ENCODE results near the gene DAB2IP. TPM values are rescaled to one million over a fixed set of nuclear protein-coding genes. Genes with fewer than 3 reads are reported as not detected.

Gene DAB2IP
- total RNA-seq, 1 experiment from 2014 or later: 52.6 TPM

DNA sequence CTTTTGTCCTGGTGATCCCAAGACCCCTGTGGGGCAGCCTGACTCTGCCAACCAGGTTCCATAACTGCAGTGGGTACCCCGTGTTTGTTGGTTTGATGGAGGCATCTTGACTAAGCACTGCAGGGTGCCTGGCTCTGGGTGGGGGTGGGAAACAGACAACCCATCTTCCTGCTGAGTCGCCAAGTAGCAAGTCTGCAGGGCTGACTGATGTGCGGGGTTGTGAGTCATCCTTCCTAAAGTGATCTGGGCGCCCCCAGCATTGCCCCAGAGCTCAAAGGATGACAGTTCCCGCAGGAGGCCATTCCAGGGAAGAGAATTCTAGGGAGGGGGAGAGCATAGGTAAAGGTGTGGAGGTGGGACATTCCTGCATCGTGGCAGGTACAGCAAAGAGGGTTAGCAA is 23.5 kb downstream of the DAB2IP start:
- Mint-ChIP-seq H3K4me3 (no peak overlapping the region), H3K9me3 (0 out of 2 replicates have a peak, but pooled peaks cover 2% of the 10 kb centered on the region), H3K27me3 (ENCODE audit: low read depth) (no peaks in the 10 kb centered on the region), H3K27ac (no peak overlapping the region), H3K36me3 (peaks cover 4% of the 10 kb centered on the region), H3K4me1 (peaks cover 14% of the 10 kb centered on the region)
- ATAC-seq: peak; percentile 74
- no peak for DNase-seq (ENCODE audit: low spot score)
- ChIA-PET CTCF (interaction anchor here (0.5 to 3.2 kb wide), 6 partner anchors 9 to 279 kb away, joined by 3 to 30 read pairs (median 4); no protein-coding TSS in a partner anchor), POLR2A (no interaction called here)
- no peak for TF ChIP-seq CREB1 (CRISPR knock-in tag; IDR thresholded peaks at IDR 0.05)
- TF ChIP-seq ZNF317 (CRISPR knock-in tag; IDR thresholded peaks at IDR 0.05; ENCODE audit: borderline replicate concordance, low read depth): no peak

DNA sequence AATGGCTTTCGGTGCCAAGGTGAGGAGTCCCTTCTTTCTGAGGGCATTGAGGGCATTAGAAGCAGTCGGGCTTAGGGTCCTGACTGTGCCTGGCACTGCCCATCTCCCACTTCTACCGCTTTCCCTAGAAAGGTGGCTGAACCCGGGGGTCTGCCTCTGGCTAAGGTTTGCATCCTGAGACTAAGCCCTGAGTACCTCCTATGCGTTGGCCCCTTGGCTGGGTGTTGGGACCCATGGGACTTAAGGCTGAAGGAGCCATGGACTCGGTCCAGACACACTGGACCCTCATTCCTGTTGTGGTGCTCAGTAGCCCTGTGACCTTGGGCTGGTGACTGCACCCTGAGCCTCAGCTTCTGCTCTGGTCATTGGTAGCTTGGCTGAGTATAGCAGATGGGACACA is 23.9 kb downstream of the DAB2IP start:
- no peak for ATAC-seq
- POLR2A ChIA-PET: no interaction called here
- peaks cover 14% of the 10 kb centered on the region for H3K4me1 Mint-ChIP-seq
- no peak for DNase-seq (ENCODE audit: low spot score)
- TF ChIP-seq NFYB (CRISPR knock-in tag; conservative IDR thresholded peaks at IDR 0.05; ENCODE audit: low read depth) (no peak), ZNF396 (CRISPR knock-in tag; IDR thresholded peaks at IDR 0.05; ENCODE audit: borderline replicate concordance) (no peak), ZNF219 (CRISPR knock-in tag; IDR thresholded peaks at IDR 0.05; ENCODE audit: borderline replicate concordance) (no peak), ZNF317 (CRISPR knock-in tag; IDR thresholded peaks at IDR 0.05; ENCODE audit: borderline replicate concordance, low read depth) (no peak), ZNF423 (CRISPR knock-in tag; IDR thresholded peaks at IDR 0.05) (no peak), ZNF671 (CRISPR knock-in tag; IDR thresholded peaks at IDR 0.05) (no peak), TP53 (CRISPR knock-in tag; IDR thresholded peaks at IDR 0.05) (no peak), SP1 (CRISPR knock-in tag; conservative IDR thresholded peaks at IDR 0.05) (no peak), FOXJ3 (CRISPR knock-in tag; IDR thresholded peaks at IDR 0.05; ENCODE audit: borderline replicate concordance) (no peak), NFE2L1 (CRISPR knock-in tag; IDR thresholded peaks at IDR 0.05) (no peak)
- TF ChIP-seq, protein P1, sequence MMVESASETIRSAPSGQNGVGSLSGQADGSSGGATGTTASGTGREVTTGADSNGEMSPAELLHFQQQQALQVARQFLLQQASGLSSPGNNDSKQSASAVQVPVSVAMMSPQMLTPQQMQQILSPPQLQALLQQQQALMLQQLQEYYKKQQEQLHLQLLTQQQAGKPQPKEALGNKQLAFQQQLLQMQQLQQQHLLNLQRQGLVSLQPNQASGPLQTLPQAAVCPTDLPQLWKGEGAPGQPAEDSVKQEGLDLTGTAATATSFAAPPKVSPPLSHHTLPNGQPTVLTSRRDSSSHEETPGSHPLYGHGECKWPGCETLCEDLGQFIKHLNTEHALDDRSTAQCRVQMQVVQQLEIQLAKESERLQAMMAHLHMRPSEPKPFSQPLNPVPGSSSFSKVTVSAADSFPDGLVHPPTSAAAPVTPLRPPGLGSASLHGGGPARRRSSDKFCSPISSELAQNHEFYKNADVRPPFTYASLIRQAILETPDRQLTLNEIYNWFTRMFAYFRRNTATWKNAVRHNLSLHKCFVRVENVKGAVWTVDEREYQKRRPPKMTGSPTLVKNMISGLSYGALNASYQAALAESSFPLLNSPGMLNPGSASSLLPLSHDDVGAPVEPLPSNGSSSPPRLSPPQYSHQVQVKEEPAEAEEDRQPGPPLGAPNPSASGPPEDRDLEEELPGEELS (CRISPR knock-in tag; IDR thresholded peaks at IDR 0.05): no peak
- TF ChIP-seq, protein P2, sequence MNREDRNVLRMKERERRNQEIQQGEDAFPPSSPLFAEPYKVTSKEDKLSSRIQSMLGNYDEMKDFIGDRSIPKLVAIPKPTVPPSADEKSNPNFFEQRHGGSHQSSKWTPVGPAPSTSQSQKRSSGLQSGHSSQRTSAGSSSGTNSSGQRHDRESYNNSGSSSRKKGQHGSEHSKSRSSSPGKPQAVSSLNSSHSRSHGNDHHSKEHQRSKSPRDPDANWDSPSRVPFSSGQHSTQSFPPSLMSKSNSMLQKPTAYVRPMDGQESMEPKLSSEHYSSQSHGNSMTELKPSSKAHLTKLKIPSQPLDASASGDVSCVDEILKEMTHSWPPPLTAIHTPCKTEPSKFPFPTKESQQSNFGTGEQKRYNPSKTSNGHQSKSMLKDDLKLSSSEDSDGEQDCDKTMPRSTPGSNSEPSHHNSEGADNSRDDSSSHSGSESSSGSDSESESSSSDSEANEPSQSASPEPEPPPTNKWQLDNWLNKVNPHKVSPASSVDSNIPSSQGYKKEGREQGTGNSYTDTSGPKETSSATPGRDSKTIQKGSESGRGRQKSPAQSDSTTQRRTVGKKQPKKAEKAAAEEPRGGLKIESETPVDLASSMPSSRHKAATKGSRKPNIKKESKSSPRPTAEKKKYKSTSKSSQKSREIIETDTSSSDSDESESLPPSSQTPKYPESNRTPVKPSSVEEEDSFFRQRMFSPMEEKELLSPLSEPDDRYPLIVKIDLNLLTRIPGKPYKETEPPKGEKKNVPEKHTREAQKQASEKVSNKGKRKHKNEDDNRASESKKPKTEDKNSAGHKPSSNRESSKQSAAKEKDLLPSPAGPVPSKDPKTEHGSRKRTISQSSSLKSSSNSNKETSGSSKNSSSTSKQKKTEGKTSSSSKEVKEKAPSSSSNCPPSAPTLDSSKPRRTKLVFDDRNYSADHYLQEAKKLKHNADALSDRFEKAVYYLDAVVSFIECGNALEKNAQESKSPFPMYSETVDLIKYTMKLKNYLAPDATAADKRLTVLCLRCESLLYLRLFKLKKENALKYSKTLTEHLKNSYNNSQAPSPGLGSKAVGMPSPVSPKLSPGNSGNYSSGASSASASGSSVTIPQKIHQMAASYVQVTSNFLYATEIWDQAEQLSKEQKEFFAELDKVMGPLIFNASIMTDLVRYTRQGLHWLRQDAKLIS (CRISPR knock-in tag; IDR thresholded peaks at IDR 0.05; ENCODE audit: borderline replicate concordance): no peak
- TF ChIP-seq, protein P3, sequence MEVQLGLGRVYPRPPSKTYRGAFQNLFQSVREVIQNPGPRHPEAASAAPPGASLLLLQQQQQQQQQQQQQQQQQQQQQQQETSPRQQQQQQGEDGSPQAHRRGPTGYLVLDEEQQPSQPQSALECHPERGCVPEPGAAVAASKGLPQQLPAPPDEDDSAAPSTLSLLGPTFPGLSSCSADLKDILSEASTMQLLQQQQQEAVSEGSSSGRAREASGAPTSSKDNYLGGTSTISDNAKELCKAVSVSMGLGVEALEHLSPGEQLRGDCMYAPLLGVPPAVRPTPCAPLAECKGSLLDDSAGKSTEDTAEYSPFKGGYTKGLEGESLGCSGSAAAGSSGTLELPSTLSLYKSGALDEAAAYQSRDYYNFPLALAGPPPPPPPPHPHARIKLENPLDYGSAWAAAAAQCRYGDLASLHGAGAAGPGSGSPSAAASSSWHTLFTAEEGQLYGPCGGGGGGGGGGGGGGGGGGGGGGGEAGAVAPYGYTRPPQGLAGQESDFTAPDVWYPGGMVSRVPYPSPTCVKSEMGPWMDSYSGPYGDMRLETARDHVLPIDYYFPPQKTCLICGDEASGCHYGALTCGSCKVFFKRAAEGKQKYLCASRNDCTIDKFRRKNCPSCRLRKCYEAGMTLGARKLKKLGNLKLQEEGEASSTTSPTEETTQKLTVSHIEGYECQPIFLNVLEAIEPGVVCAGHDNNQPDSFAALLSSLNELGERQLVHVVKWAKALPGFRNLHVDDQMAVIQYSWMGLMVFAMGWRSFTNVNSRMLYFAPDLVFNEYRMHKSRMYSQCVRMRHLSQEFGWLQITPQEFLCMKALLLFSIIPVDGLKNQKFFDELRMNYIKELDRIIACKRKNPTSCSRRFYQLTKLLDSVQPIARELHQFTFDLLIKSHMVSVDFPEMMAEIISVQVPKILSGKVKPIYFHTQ (CRISPR knock-in tag; IDR thresholded peaks at IDR 0.05): no peak
- TF ChIP-seq, protein P4, sequence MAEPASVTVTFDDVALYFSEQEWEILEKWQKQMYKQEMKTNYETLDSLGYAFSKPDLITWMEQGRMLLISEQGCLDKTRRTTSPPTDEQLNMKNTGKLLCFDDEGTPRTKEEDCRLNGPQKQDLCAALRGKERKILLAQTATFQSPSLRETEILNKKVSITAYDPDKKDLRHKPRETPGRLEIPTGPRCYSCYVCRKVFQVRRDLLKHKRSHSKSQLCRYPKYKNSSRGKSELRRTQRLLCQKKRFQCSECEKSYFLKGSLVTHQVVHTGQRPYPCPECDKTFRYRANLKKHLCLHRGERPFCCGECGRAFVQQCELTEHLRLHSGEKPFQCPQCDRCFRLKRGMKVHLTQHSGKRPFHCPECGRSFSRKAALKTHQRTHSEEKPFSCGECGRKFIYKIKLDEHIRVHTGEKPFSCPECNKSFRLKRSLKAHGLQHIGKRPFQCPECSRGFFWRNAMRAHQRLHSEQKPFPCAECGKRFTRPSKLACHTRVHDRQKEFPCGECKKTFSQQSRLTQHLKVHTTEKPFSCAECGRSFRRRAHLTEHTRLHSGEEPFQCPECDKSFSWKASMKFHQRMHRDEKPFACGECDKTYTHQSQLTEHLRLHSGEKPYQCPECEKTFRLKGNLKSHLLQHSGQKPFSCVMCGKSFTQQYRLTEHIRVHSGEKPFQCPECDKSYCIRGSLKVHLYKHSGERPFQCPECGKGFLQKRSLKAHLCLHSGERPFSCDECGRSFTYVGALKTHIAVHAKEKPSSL (CRISPR knock-in tag; conservative IDR thresholded peaks at IDR 0.05): no peak
- H3K4me3 Mint-ChIP-seq: no peak overlapping the region
- no peaks in the 10 kb centered on the region for H3K27me3 Mint-ChIP-seq (ENCODE audit: low read depth)
- H3K36me3 Mint-ChIP-seq: peaks cover 2% of the 10 kb centered on the region
- H3K27ac Mint-ChIP-seq: no peak overlapping the region
- CTCF ChIA-PET: interaction anchor here (1.3 to 3.2 kb wide), 5 partner anchors 8 to 130 kb away, joined by 3 to 30 read pairs (median 4); no protein-coding TSS in a partner anchor
- no peaks in the 10 kb centered on the region for H3K9me3 Mint-ChIP-seq
